NCI-H524 treated with DMSO at 0.1 percent for 48 hours (cell line): Measurements from ENCODE around the gene ZNF22.

Source experiments
- DNase-seq: peaks from one replicate; lab custom pipeline; 2025; lab: John Stamatoyannopoulos, UW

The ZNF22 gene

DNA sequence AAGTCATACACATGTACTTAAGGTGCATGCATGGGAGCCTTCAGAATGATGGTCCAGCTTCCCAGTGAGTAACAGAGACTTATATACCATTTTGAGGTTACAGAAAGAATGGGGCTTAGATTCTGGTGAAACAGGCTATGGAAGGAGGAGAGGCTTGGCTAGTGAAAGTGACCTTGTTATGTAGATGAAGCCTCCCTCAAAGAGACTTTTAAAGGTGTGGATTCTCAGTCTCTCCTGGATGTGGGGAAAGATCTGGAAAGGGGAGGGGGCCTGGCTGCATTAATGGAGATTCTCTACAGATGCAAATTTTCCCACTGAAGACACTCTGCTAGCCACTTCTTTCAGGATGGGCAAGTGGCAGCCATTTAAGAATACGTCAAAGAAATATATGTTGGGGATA lies 35.6 kb upstream of the ZNF22 start:
- no peak for DNase-seq

GRCh38 chr10:44965651-44966097 lies 35.0 kb upstream of the ZNF22 start:
- DNase-seq: no peak

- no peak for DNase-seq
Observed at GRCh38 chr10:44966129-44966815, 34.5 kb upstream of the ZNF22 start.

DNA sequence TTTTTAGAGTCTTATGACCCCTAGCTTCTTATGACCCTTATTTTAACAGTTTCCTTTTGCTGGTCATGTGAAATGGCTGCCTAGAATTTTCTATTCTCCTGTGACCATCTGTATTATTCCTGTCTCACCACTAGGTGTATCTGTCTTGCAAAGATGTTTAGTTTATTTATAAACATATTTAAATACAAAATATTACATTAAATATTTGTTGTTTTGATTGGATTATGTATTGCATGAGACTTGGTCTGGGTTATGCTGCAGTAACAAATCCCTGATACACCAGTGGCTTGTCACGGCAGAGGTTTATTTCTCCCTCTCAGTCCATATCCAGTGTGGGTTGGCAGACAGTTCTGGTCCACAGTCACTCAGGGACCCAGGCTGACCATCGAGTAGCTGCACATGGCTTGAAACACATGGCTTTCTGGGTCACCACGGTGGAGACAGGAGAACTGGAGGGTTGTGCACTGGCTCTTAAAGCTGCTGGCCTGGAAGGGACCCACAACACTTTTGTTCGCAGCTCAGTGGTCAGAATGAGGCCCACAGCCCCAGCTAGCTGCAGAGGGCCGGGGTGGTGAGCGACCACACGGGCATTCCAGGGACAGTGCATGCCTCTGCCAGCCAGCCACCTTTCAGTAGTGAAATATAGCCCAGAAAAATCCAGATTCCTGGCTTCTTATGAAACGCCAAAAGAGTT lies 33.8 kb upstream of the ZNF22 start:
- no peak for DNase-seq

DNA sequence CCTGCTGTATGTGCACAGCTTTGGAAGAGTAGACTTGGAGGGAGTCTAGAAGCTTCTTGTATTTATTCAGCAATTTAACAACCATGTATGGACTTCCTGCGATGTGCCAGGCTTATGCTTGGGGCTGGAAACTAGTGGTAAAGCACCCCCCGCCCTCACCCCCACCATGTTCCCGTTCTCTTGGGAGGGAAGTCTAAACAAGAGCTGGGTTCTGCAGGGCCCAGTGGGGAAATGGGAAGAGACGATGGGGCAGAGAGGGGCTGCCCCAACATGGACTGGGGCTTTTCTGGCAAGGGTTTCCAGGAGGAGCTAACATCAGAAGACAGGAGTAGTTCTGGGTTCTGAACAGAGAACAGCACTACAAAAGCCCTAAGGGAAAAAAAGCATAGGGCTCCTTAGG lies 33.1 kb upstream of the ZNF22 start:
- DNase-seq: no peak

DNA sequence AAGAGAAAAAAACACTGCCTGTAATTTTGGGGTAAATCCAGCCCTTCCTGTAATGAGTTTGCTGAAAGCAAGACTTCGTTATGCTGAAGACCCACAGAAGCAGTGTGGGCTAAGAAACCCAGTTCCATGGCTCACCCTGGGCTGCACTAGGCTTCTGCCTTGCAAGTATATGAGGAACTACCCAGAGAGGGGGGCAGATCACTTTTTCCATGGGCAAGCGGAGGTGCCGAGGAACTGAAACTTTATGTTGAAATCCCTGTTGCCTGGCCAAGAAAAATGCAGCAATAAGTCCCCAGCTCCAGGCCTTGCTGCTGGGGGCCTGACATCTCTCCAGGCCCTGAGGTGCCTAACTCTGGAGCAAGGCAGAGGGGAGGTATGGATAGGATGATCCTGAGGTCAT lies 32.6 kb upstream of the ZNF22 start:
- no peak for DNase-seq

- no peak for DNase-seq
Observed at GRCh38 chr10:44968500-44969400, 32.0 kb upstream of the ZNF22 start.

GRCh38 chr10:44969854-44970253 lies 30.9 kb upstream of the ZNF22 start:
- DNase-seq: no peak

DNA sequence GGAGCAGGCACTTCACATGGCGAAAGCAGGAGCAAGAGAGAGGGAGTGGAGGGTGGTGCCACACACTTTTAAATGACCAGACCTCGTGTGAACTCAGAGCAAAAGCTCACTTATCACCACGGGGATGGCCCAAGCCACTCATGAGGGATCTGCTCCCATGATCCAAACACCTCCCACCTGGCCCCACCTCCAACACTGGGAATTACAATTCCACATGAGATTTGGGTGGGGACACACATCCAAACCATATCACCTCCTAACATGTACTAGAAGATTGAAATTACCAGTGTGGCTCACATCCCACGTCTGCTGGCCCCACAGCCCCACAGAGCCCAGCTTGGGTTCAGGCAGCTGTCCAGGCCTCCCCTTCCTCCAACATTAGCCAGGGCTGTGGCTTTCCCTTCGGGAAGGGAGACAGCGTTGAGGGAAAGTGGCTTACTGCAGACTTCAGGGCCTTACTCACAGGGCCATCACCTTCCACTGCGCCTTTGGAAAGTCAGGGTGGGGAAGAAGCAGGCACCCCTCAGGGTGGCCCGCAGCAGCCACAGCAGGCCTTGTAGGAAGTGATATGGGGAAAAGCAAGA lies 29.8 kb upstream of the ZNF22 start:
- DNase-seq: no peak

GRCh38 chr10:44971434-44971833 lies 29.3 kb upstream of the ZNF22 start:
- DNase-seq: no peak

DNA sequence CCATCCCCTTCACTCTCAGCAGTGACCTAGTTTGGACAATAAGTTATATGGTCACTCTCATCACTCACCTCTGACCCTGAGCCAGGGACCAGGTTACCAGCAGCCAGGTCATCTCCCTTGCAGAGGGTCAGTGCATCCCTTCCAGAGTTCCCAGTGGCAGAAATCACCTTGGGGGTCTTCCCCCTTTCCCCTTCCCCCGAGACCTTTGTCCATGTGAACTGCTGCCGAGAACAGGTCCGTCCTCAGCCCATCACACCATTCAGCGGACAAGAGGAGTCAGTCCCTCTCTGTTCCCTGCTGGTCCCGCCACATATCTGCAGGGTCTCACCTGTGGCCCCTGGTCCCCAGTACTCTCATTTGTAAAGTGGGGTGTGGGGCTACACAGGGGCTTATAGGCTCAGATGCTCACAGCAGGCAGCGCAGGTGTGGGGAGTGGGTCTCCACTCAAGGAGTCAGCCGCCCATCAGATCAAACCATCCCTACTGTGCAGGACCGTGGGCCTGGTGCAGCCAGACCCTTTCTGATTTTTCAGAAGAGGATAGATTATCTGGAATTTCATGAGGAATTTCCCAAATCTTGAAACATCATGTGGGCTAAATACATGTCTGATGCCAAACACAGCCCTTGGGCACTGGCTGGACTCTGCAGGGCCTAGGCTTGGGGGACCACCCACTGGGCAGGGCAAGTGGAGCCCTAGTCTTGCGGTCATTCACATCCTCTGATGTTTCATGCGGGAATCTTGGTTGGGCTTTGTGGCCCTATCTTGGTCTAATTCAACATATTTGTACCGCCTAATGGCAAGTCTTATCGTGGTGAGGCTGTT lies 28.6 kb upstream of the ZNF22 start:
- no peak for DNase-seq

- DNase-seq: no peak
Observed at GRCh38 chr10:44972874-44973306, 27.8 kb upstream of the ZNF22 start.

DNA sequence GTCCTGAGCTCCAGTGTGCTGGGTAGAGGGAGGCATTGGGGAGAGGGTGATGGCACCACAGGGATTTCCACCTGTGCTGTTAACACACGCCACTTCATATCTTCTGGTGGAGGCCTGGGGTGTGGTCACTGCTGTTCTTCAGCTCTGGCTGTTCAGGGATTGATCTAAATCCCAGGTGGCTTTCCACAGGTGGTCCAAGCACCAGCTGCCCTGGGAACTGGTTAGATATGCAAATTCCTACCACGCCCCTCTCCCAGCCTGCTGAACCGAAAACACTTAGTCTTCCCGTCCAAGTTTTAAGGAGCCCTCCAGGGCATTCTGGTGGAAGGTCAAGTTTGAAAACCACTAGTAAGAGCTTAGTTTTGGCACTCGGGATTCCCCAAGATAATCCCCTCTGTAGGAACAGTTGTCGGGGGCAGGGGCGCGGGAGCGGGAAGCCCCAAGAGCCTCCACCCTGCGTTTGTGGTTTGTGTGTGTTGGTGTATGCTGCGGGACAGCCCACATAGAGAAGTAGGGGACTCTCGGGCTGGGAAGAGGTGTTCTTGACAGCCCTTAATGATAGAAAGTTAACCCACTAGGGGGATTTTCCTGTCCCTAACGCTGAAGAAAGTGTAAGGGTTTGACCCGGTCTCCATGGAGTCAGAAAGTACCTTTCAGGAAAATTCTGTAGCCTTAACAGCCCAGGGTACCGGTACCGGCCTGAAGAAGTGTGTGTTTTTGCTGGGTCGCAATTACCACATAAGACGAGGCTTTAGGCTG lies 27.2 kb upstream of the ZNF22 start:
- DNase-seq: no peak

GRCh38 chr10:44974082-44974627 lies 26.6 kb upstream of the ZNF22 start:
- DNase-seq: no peak

- DNase-seq: no peak
Observed at GRCh38 chr10:44974628-44975430, 25.9 kb upstream of the ZNF22 start.

DNA sequence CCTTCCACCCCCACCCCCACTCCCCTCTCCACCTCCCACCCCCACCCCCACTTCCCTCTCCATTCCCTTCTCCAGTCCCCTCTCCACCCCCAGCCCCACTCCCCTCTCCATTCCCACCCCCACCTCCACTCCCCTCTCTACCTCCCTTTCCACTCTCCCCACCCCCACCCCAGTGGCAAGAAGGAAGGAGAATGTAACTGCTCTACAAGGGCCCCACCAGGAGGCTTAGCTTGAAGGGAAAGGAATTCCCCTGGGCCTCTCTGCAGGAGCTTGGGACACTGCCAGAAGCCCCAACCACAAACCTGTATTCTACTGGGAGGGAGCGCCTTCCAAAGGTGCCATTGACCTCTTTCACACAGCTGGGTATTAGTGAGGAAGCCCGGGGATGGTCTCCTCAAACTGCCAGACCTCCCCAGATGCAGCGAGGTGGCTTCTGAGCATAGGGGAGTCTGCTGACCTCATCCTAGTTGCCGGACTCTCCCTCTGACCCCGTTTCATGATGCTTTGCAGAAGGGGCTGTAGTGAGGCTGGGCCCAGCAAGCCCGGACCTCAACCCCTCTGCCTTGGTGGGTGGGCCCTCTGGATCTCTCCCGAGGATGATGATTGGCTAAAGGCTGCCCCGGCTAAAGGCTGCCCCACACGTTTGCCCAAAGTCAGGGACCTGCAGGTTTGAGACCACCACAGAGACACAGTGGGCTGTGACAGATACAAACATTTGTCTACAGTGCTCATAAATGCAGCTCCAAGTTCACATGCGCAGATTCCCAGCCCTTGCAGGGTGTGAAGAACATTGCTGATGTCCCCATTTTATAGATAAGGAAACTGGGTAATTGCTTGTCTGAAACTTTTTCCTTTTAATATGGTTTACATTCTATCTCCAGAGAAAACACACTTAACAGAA lies 25.0 kb upstream of the ZNF22 start:
- DNase-seq: no peak

DNA sequence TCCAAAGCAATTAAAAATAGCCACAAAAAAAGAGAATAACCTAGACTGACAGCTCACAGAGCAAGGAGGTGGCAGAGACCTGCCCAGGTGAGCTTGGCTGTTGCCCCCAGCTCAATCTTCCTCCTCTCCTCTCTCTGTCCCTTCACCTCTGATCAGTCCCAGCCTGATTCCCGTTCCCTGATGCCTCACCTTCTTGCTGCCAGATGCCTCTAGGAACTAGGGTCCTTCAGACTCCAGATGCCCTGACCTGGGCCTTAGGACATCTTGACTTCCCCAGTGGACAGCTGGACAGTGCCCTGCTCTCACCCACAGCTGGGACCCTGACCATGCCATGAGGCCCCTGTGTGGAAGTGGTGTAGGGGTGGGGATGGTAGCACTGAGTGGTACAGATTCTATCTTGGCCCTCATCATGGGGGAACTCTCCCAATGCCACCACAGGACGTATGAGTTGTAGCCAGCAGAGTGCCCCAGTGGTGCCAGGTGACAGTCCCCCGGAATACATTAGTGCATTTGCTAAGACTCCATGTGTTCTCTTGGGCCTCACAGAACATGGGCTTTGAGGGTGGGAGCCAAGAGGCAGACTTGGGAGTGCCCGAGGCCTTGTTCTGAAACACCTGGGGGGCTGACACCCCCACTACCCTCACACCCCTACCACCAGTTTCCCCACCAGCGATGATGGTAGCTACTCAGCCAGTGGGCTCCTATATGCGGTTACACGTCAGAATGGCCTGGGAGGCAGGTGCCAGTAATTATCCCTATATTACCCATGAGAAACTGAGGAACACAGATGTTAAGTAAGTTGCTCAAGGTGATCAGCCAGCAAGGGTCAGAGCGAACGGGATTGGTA lies 24.1 kb upstream of the ZNF22 start:
- no peak for DNase-seq
